H1 (cell line): ENCODE data around the gene TLCD3B.

Source experiments
- POLR2A ChIP-seq, 2 experiments: IDR thresholded peaks; 1 replicate in 1 of 2; 2 replicates in 1 of 2; pipeline ENCODE4 v1.6.1; 2011; ENCODE audit warnings: low read depth in 2 of 2, low read length in 2 of 2, mild to moderate bottlenecking in 2 of 2; ENCODE audit errors: control extremely low read depth in 1 of 2
- POLR2AphosphoS5 ChIP-seq: IDR thresholded peaks from 2 replicates; pipeline ENCODE4 v1.6.1; 2011; ENCODE audit warnings: low read depth, low read length
- ZNF274 ChIP-seq: IDR thresholded peaks from 2 replicates; pipeline ENCODE4 v1.7.0; 2012; ENCODE audit warnings: low read length, borderline replicate concordance; ENCODE audit errors: extremely low read depth

DNA sequence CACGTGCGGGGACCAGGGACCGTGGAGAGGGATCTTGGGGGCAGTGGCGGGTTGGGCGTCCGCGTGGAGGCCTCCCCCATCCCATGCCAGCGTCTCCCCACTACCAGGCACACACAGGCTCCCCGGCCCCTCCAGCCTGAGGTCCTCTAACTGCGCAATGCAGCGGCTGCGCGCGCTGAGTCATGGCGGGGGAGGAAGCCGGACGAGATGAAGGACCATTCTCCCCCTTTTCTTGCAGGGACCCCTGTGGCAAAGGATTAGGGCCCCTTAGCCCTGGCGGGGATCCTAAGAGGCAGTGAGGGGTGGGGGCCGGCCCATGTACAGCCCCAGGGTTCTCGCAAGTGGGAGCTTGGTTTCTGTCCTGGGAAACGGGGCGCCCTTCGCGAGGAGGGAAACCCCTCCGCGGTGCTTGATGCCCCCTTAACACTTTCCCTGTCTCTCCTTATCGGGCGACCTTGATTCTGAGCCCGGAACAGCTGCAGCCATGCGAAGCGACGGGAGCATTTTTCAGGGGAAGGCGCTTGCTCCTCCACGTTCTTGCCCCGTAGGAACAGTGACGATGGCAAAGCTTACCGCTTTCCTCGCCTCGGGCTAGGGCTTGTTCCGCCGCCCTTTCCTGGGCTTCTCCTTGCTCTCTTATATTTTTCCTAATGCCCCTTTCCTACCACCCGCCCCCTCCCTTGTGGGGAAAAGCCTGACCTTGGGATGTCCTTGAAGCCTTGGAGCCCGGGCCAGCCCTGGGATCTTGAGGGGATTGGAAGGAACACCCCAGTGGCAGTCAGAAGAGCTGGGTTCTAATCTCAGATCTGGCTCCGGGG is 35.1 kb upstream of the TLCD3B start:
- TF ChIP-seq POLR2A (IDR thresholded peaks at IDR 0.05; ENCODE audit: control extremely low read depth in 1 of 2, low read depth in 2 of 2, low read length in 2 of 2): no peak
- TF ChIP-seq ZNF274: no peak
- 0 out of 2 replicates have a peak, but pooled peaks have one; percentile 9 for TF ChIP-seq POLR2AphosphoS5
